Activated naive CD4-positive, alpha-beta T cell treated with anti-CD3 and anti-CD28 coated beads for 36 hours (primary cell): Measurements from ENCODE around the gene TSSK3. TPM values are rescaled to one million over a fixed set of nuclear protein-coding genes. Genes with fewer than 3 reads are reported as not detected.
A peak's percentile ranks its signal among the peaks of the same experiment; 100 is the strongest.

Experiments used
- CTCF ChIA-PET: fragments of 350-600 bp; sonication (Branson Sonifier 250); formaldehyde crosslinking; loops from one replicate; lab custom pipeline; 2021; ENCODE audit warnings: antibody characterized with exemption; lab: Charles Lee
- DNase-seq: peaks from one replicate; pipeline ENCODE4 v3.0.0-alpha.2; 2020
- H3K27ac Mint-ChIP-seq: one replicate; pipeline ENCODE4 v1.8.0; 2021; ENCODE audit warnings: mild to moderate bottlenecking, mixed read lengths
- H3K27me3 Mint-ChIP-seq: one replicate; pipeline ENCODE4 v1.8.0; 2021; ENCODE audit warnings: low read depth, mixed read lengths
- H3K36me3 Mint-ChIP-seq: one replicate; pipeline ENCODE4 v1.8.0; 2021; ENCODE audit warnings: low read depth, mixed read lengths
- H3K4me1 Mint-ChIP-seq: one replicate; pipeline ENCODE4 v1.8.0; 2021; ENCODE audit warnings: low read depth, mixed read lengths
- H3K4me3 Mint-ChIP-seq: one replicate; pipeline ENCODE4 v1.8.0; 2021; ENCODE audit warnings: mild to moderate bottlenecking, moderate library complexity, mixed read lengths
- H3K9me3 Mint-ChIP-seq: one replicate; pipeline ENCODE4 v1.8.0; 2021; ENCODE audit warnings: mixed read lengths
- intact Hi-C: fragments of 100-400 bp; cut with micrococcal nuclease; formaldehyde crosslinking; loops from one replicate; pipeline ENCODE4 v1.15.1; 2023
- total RNA-seq, 2 experiments: library from RNA; stranded (reverse); gene quantifications; one replicate each; pipeline ENCODE4 v1.2.3, GENCODE V29; 2021

The TSSK3 gene
- total RNA-seq, 2 experiments from 2014 or later: 0.84 to 1.9 TPM

DNA sequence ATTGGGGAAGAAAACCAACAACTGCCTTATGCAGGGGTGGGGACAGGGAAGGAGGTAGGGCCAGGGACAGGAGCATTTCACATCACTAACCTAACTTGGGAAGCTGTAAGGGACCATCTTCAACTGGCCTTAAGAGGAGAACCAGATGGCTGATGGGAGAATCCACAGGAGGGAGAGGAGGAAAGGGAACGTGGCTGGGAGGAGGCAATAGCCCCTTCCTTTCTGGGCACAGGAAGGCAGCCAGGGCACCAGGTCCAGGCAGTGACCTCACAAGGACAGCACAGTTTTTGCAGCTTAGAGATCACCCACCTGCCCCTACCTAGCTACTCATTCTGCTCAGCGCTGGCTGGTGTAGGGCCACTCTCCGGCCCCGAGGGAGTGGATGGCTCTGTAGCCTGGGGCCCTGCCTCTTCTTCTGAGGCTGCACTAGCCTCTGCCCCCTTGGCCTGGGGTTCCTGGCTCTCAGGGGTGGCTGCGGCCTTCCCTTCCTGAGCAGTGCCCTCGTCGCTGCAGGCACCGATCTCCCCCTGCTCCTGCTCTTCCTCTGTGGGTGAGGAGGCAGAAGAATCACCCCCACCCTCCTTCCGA lies 28.0 kb upstream of the TSSK3 start:
- intact Hi-C loops: loop anchor here (2.0 kb wide), 1 partner anchor 38 kb away; no protein-coding TSS in a partner anchor
- peak overlapping the region; percentile 68 for H3K27ac Mint-ChIP-seq
- peak overlapping the region; percentile 75 for H3K4me3 Mint-ChIP-seq
- H3K9me3 Mint-ChIP-seq: no peaks in the 10 kb centered on the region
- H3K27me3 Mint-ChIP-seq: no peaks in the 10 kb centered on the region
- H3K4me1 Mint-ChIP-seq: peaks cover 44% of the 10 kb centered on the region
- no peak for DNase-seq
- CTCF ChIA-PET: interaction anchor here (0.7 to 2.2 kb wide), 4 partner anchors 12 to 119 kb away, joined by 4 to 6 read pairs (median 5); no protein-coding TSS in a partner anchor
- peaks cover 16% of the 10 kb centered on the region for H3K36me3 Mint-ChIP-seq

DNA sequence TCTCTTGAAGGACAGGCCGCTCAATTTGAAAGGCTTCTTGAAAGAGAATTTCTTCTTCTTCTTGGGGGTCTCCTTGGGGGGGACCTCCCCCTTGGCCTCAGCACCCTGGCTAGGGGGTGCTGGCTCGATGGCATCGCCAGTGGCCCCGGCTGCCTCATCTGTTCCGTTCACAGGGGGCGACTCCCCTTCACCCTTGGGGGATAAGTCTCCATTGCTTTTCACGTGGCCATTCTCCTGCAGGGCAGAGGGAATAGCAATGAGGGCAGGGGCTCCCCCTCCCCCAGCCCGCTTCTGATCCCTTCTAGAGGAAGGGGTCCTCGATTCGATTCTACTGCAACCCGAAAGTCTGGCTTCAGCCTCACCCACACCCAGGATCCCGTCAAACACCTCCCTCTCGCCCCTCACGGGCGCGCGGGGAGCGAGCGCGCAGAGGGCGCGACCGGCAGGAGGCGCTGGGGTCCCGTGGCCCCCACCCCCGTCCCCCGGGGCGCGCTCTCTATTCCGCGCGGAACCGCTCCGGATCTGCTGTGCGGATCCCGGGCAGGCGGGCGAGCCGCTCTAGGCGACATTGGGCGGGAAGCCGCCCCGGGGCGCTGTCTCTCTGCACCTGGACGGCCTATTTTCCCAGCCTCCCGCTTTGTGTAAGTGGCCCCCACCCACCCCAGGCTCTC lies 27.3 kb upstream of the TSSK3 start:
- peaks cover 13% of the 10 kb centered on the region for H3K36me3 Mint-ChIP-seq
- peak; percentile 57 for DNase-seq
- peak overlapping the region; percentile 37 for H3K27ac Mint-ChIP-seq
- CTCF ChIA-PET: interaction anchor here (2.2 kb wide), 1 partner anchor 119 kb away, joined by 6 read pairs; no protein-coding TSS in a partner anchor
- no peaks in the 10 kb centered on the region for H3K9me3 Mint-ChIP-seq
- peak overlapping the region; percentile 75 for H3K4me3 Mint-ChIP-seq
- peaks cover 51% of the 10 kb centered on the region for H3K4me1 Mint-ChIP-seq
- intact Hi-C loops: loop anchor here (2.0 to 5.0 kb wide), 4 partner anchors 38 to 1573 kb away; partner anchors contain the start of gene HDAC1
- no peaks in the 10 kb centered on the region for H3K27me3 Mint-ChIP-seq

DNA sequence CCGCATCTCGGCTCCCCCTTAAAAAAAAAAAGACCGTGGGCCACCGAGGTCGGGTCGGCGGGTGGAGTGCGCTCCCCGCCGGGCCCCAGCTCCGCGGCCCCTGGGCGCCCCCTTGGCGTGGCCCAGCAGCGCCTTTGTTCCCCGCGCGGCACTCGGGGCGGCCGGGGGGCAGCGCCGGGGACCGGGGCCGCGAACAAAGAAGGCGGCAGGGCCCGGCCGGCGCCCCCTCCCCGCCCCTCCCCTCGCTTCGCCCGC lies 26.9 kb upstream of the TSSK3 start:
- H3K9me3 Mint-ChIP-seq: no peaks in the 10 kb centered on the region
- CTCF ChIA-PET: interaction anchor here (1.0 to 1.5 kb wide), 5 partner anchors 15 to 137 kb away, joined by 3 to 7 read pairs (median 4); partner anchors contain the start of gene HDAC1
- no peak overlapping the region for H3K4me3 Mint-ChIP-seq
- peaks cover 51% of the 10 kb centered on the region for H3K4me1 Mint-ChIP-seq
- H3K36me3 Mint-ChIP-seq: peaks cover 13% of the 10 kb centered on the region
- no peaks in the 10 kb centered on the region for H3K27me3 Mint-ChIP-seq
- H3K27ac Mint-ChIP-seq: no peak overlapping the region
- intact Hi-C loops: loop anchor here (2.0 to 5.0 kb wide), 4 partner anchors 37 to 1573 kb away; partner anchors contain the start of gene HDAC1
- DNase-seq: no peak

DNA sequence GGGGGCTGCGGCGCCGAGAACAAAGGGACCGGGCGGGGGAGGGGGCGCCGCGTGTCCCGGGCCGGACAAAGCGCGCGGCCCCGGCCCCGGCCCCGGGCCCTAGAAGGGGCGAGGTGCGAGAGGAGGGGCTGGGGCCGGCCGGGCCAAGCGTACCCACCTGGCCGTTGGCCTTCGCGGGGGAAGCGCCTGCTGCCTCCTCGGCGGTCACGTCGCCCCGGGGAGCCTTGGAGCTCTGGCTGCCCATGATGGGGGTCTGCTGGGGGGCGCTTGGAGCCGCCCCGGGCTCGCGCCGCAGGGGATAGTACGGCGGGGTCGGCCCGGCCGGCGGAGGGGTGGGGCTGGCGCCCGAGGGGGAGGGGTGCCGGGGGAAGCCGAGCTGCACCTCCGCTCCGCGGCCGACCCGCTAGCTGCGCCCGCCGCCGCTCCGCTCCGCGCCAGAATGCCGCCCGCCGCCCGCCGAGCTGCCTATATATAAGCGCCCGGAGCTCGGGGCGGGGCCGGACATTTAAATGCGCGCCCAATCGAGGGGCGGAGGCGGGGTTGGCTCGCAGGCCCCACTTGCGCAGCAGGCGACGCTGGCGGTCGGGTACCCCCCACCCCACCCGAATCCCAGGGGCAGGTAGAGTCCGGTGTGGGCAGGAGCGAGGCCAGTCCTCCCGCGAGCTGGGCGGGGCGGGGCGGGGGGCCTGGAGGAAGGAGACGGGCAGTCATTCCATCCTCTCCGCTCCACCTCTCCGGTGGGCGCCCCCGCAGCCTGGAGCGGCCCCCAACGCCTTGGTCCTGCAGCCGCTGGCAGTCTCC lies 26.3 kb upstream of the TSSK3 start, which contains the start of gene MARCKSL1:
Gene MARCKSL1, minus strand, starts transcription at position 444 of the 801 bp plus-strand sequence. Its CDS starts 200 bp downstream, at position 244.
- H3K27me3 Mint-ChIP-seq: no peaks in the 10 kb centered on the region
- H3K4me1 Mint-ChIP-seq: peaks cover 51% of the 10 kb centered on the region
- H3K36me3 Mint-ChIP-seq: peaks cover 9% of the 10 kb centered on the region
- no peaks in the 10 kb centered on the region for H3K9me3 Mint-ChIP-seq
- intact Hi-C loops: loop anchor here (2.0 to 5.0 kb wide), 6 partner anchors 37 to 1574 kb away; partner anchors contain the start of genes BSDC1, HDAC1 and LCK
- H3K4me3 Mint-ChIP-seq: peak within 1 kb of the TSS; percentile 75
- CTCF ChIA-PET: interaction anchor here (1.0 to 1.5 kb wide), 6 partner anchors 9 to 137 kb away, joined by 3 to 7 read pairs (median 4); partner anchors contain the start of gene HDAC1
- DNase-seq: peak; percentile 67
- H3K27ac Mint-ChIP-seq: peak within 1 kb of the TSS; percentile 37

DNA sequence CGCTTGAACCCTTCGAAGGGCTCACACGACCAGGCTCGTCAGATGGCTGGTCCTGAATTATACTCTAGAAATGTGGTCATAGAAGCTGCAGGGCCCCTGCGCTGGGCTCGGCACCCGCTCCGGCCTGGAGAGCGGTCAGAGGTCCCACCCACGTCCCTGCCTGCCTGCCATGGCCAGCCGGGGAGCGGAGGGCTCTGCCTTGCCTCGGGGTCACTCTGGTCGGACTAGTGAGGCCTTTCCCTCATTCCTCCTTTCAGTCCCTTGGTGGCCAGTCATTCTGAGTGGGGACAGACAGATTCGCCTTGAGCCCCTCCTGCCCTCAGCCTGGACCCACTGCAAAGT lies 25.8 kb upstream of the TSSK3 start:
- Mint-ChIP-seq H3K4me1 (peaks cover 51% of the 10 kb centered on the region), H3K27me3 (no peaks in the 10 kb centered on the region), H3K9me3 (no peaks in the 10 kb centered on the region), H3K36me3 (peaks cover 5% of the 10 kb centered on the region), H3K4me3 (peak overlapping the region; percentile 25), H3K27ac (no peak overlapping the region)
- CTCF ChIA-PET: interaction anchor here (0.9 to 1.5 kb wide), 8 partner anchors 9 to 138 kb away, joined by 3 to 7 read pairs (median 3); partner anchors contain the start of gene HDAC1
- intact Hi-C loops: loop anchor here (2.0 to 5.0 kb wide), 5 partner anchors 44 to 1574 kb away; partner anchors contain the start of genes BSDC1, HDAC1 and LCK
- DNase-seq: no peak

DNA sequence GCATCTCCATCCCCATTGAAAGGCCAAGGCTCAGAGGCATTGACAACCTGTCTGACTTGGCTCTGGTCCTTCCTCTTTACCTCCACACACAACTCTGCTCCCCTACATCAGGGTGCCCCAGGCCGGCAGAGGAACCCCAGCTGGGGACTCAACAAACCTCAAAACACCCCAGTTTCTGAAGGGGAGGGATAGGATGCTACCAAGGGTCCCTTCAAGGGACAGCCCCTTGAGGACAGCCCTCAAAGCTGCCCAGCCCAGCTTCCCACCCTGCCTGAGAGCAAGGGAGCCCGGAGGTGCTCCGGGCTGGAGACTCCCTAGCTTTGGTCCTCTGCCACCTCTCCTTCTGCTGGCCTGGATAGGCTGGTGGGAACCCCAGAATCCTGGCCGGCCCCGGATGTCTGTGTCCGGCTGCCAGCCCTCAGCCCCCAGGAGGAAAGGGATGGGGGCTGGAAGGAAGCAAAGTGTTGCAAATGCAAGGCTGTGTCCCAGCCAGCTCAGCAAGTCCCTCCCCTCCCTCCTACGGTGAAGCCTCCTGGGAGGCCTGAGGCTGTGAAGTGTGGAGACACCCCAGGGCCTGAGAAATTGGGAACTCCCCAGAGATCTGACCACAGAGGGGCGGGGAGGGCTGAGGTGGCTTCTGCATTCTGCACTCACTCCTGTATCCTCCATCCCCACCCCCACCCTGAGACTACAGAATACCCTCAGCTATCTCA lies 25.2 kb upstream of the TSSK3 start:
- no peak overlapping the region for H3K4me3 Mint-ChIP-seq
- H3K9me3 Mint-ChIP-seq: no peaks in the 10 kb centered on the region
- no peak overlapping the region for H3K27ac Mint-ChIP-seq
- CTCF ChIA-PET: interaction anchor here (0.6 to 1.5 kb wide), 8 partner anchors 8 to 182 kb away, joined by 3 to 7 read pairs (median 4); no protein-coding TSS in a partner anchor
- DNase-seq: peak; percentile 84
- peaks cover 51% of the 10 kb centered on the region for H3K4me1 Mint-ChIP-seq
- H3K36me3 Mint-ChIP-seq: no peaks in the 10 kb centered on the region
- no peaks in the 10 kb centered on the region for H3K27me3 Mint-ChIP-seq
- intact Hi-C loops: loop anchor here (2.0 to 5.0 kb wide), 5 partner anchors 45 to 1575 kb away; partner anchors contain the start of genes BSDC1, HDAC1 and LCK

DNA sequence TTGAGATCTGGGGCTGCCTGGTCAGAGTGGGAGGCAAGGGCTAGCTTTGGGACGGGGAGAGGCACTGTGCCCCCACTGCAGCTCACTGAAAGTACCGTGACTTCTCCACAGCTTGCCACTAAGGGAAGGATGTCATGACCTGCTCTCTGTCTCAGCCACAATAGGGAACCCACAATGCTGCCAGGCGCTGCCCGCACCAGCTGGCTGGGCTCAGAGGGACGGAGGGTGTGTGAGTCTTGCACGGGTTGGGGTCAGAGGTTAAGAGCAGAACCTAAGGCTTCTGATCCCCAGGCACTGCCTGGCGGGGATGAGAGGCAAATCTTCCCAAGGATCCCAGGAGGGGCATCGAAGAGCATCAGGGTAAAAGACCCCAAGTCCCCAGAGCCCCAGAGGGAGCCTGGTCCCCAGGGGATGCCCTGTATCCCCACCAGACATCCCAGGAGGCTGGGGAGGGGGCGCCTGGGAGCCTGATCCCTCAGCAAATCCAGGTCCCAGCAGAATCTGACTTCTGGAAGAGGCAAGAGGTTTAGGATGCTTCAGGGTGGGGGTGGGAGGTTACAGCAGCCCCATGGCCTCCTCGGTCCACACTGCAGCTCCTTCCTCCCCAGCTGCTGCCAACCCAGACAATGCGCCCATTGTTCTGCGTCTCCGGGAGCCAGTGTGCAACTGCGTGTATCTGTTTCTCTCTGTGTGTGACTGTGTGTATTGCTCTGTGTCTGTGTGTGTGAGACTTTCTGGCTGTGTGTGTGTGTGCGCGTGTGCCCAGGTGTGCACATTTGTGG lies 24.3 kb upstream of the TSSK3 start:
- peak; percentile 28 for DNase-seq
- intact Hi-C loops: loop anchor here (2.0 to 5.0 kb wide), 5 partner anchors 46 to 1576 kb away; partner anchors contain the start of genes BSDC1, HDAC1 and LCK
- Mint-ChIP-seq H3K27ac (no peak overlapping the region), H3K4me1 (peaks cover 51% of the 10 kb centered on the region), H3K27me3 (no peaks in the 10 kb centered on the region), H3K9me3 (no peaks in the 10 kb centered on the region), H3K4me3 (no peak overlapping the region), H3K36me3 (no peaks in the 10 kb centered on the region)
- CTCF ChIA-PET: interaction anchor here (0.6 to 1.5 kb wide), 4 partner anchors 14 to 181 kb away, joined by 3 to 6 read pairs (median 4); no protein-coding TSS in a partner anchor

DNA sequence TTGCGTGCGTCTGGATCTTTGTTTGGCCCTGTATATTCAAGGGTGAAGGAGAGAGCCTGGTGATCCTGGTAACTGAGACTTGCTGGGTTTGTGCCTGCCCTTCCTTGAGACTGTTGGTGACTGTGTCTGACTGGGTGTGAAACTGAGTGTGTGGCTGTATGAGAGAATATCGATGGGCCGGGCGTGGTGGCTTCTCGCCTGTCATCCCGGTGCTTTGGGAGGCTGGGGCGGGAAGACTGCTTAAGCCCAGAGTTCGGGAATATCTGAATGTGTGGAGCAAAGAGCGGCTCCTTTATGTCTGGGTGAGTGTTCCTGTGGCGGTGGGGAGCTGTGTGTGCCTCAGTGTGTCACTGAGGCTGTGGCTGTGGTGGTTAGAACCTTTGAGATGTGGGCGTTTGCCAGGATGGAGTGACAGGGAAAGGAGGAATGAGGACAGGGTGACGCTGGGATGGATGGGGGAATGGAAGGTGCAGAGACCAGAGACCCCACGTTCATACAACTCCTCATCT lies 23.6 kb upstream of the TSSK3 start:
- CTCF ChIA-PET: interaction anchor here (1.5 kb wide), 1 partner anchor 123 kb away, joined by 6 read pairs; no protein-coding TSS in a partner anchor
- intact Hi-C loops: loop anchor here (1.0 to 5.0 kb wide), 4 partner anchors 13 to 1576 kb away; partner anchors contain the start of gene HDAC1
- H3K27ac Mint-ChIP-seq: no peak overlapping the region
- H3K9me3 Mint-ChIP-seq: no peaks in the 10 kb centered on the region
- H3K27me3 Mint-ChIP-seq: no peaks in the 10 kb centered on the region
- no peak overlapping the region for H3K4me3 Mint-ChIP-seq
- H3K4me1 Mint-ChIP-seq: peaks cover 47% of the 10 kb centered on the region
- no peak for DNase-seq
- H3K36me3 Mint-ChIP-seq: no peaks in the 10 kb centered on the region

DNA sequence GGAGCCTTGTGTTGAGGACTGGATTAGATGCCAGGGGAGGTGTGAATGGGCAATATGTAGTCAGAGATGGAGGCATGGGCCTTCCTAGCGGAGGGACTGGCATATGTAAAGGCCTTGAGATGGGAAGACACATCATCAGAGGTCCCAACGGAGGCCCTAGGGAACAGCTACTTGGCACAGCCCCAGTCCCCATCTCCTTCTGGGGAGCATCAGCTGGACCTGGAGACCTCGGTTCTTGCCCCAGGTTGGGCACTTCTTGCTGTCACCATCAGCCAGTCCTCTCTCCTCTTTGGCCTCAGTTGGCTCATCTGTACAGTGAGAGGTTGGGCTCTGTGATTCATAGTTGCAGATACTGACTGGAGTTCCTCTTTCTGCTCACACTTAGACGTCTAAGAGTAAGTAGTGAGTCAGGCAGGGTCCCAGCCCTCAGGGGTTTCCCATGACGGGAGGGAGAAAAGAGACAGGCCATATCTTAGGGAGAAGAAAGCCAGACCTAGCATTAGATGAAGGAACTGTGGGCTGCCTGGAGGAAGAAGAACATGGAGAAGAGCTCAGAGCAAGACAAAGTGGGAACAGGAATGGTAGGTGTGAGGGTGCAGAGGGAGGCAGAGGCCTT lies 22.9 kb upstream of the TSSK3 start:
- H3K36me3 Mint-ChIP-seq: no peaks in the 10 kb centered on the region
- CTCF ChIA-PET: interaction anchor here (0.9 kb wide), 1 partner anchor 91 kb away, joined by 3 read pairs; no protein-coding TSS in a partner anchor
- H3K9me3 Mint-ChIP-seq: no peaks in the 10 kb centered on the region
- no peak overlapping the region for H3K27ac Mint-ChIP-seq
- peak; percentile 80 for DNase-seq
- no peaks in the 10 kb centered on the region for H3K27me3 Mint-ChIP-seq
- intact Hi-C loops: loop anchor here (1.0 to 5.0 kb wide), 4 partner anchors 12 to 1577 kb away; partner anchors contain the start of gene HDAC1
- no peak overlapping the region for H3K4me3 Mint-ChIP-seq
- H3K4me1 Mint-ChIP-seq: peaks cover 40% of the 10 kb centered on the region

DNA sequence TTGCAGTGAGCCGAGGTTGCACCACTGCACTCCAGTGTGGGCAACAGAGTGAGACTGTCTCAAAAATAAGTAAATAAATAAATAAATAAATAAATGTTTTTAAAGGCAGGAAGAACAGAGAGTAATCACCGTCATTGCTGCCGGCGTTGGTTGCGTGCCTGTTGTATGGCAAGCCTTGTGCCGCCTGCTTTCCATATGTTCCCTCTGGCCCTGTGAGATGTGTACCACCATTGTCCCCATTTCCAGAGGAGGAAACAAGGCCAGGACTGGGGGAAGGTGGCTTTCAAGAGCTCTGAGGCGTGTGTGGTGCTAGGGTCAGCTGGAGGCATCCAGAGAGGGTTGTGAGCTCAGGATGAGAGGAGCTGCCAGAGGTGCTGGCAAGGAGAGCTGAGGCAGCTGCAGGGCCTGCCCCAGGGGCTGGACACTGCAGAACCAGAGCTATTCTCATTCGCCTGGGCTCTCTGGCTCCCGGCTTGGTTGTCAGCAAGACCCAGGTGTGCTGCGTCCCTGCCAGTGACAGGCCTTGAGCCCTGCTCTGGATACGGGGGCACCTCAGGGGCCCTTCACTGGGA lies 21.1 kb upstream of the TSSK3 start:
- no peaks in the 10 kb centered on the region for H3K9me3 Mint-ChIP-seq
- intact Hi-C loops: no loop called here
- H3K4me1 Mint-ChIP-seq: peaks cover 49% of the 10 kb centered on the region
- no peak for DNase-seq
- H3K27ac Mint-ChIP-seq: no peak overlapping the region
- no peak overlapping the region for H3K4me3 Mint-ChIP-seq
- CTCF ChIA-PET: interaction anchor here (1.1 to 1.8 kb wide), 2 partner anchors 93 to 125 kb away, joined by 4 to 5 read pairs; no protein-coding TSS in a partner anchor
- no peaks in the 10 kb centered on the region for H3K36me3 Mint-ChIP-seq
- no peaks in the 10 kb centered on the region for H3K27me3 Mint-ChIP-seq
